GM12878 (cell line): Measurements from ENCODE around the gene BUB1.

Experiments
- BHLHE40 ChIP-seq, 2 experiments: fragments of 450-650 bp in 1 of 2; IDR thresholded peaks; 2 replicates each; pipeline ENCODE4 v1.6.1; 2011 to 2017; ENCODE audit warnings: low read depth in 2 of 2, borderline replicate concordance in 1 of 2, improper control_type of control experiment in 1 of 2, low read length in 1 of 2, mild to moderate bottlenecking in 1 of 2
- CREB1 ChIP-seq: IDR thresholded peaks from 2 replicates; pipeline ENCODE4 v1.6.1; 2012; ENCODE audit warnings: low read depth, mild to moderate bottlenecking, inconsistent platforms
- EP300 ChIP-seq, 2 experiments: fragments of 150-350 bp in 1 of 2; IDR thresholded peaks; 2 replicates each; pipeline ENCODE4 v1.6.1; 2011 to 2012; ENCODE audit warnings: low read depth in 2 of 2, low read length in 2 of 2, borderline replicate concordance in 1 of 2, improper control_type of control experiment in 1 of 2, inconsistent platforms in 1 of 2; ENCODE audit not compliant: control insufficient read depth in 1 of 2
- JUND ChIP-seq: IDR thresholded peaks from 2 replicates; pipeline ENCODE4 v1.6.1; 2012; ENCODE audit warnings: low read depth, mild to moderate bottlenecking, low read length, improper control_type of control experiment, moderate library complexity
- KLF5 ChIP-seq: fragments of 450-650 bp; IDR thresholded peaks from 2 replicates; pipeline ENCODE4 v1.6.1; 2014; ENCODE audit warnings: mild to moderate bottlenecking; ENCODE audit not compliant: partially characterized antibody
- POLR2AphosphoS2 ChIP-seq: IDR thresholded peaks from 2 replicates; pipeline ENCODE4 v1.6.1; 2011; ENCODE audit warnings: low read depth, mild to moderate bottlenecking, low read length, improper control_type of control experiment, moderate library complexity
- RAD21 ChIP-seq: IDR thresholded peaks from 2 replicates; pipeline ENCODE4 v1.6.1; 2011; ENCODE audit warnings: mild to moderate bottlenecking, low read depth, low read length, moderate library complexity; ENCODE audit not compliant: insufficient read depth
- RELA ChIP-seq: fragments of 450-650 bp; IDR thresholded peaks from 2 replicates; pipeline ENCODE4 v1.8.0; 2014; ENCODE audit warnings: borderline replicate concordance; ENCODE audit not compliant: partially characterized antibody
- ZNF24 ChIP-seq: fragments of 450-650 bp; IDR thresholded peaks from 2 replicates; pipeline ENCODE4 v1.6.1; 2017; ENCODE audit warnings: antibody characterized with exemption, mild to moderate bottlenecking
- ZNF274 ChIP-seq: IDR thresholded peaks from one replicate; pipeline ENCODE4 v1.8.0; 2011; ENCODE audit not compliant: insufficient read length, insufficient read depth
- TF ChIP-seq, protein P1 (sequence below), 3 experiments: IDR thresholded peaks in 2 of 3; conservative IDR thresholded peaks in 1 of 3; 2 replicates each; pipeline ENCODE4 v1.5.1; 2011; ENCODE audit warnings: low read depth in 3 of 3, low read length in 3 of 3, mild to moderate bottlenecking in 3 of 3, control low read depth in 2 of 3, moderate library complexity in 2 of 3, inconsistent platforms in 1 of 3, mixed read lengths in 1 of 3; ENCODE audit not compliant: control insufficient read depth in 2 of 3, insufficient read depth in 1 of 3; ENCODE audit errors: extremely low read depth in 1 of 3
- TF ChIP-seq, protein P2 (sequence below): fragments of 450-650 bp; IDR thresholded peaks from 2 replicates; pipeline ENCODE4 v1.6.1; 2016; ENCODE audit warnings: mild to moderate bottlenecking

DNA sequence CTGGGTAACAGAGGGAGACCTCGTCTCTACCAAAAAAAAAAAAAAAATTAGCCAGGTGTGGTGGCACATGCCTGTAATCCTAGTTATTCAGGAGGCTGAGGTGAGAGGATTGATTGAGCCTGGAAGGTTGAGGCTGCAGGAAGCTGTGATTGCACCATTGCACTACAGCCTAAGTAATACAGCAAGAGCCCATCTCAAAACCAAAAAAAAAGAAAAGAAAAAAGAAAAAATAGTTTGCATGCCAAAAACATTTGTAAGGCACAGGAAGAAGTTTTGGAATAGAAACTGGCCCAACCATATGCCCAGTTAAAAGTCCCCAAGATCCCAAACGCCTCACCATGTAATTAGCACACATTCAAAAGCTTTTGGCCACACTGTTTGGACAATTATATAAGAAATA lies 41.1 kb upstream of the BUB1 start:
- TF ChIP-seq RAD21, result no peak
- no peak for TF ChIP-seq CREB1
- TF ChIP-seq, protein P1, sequence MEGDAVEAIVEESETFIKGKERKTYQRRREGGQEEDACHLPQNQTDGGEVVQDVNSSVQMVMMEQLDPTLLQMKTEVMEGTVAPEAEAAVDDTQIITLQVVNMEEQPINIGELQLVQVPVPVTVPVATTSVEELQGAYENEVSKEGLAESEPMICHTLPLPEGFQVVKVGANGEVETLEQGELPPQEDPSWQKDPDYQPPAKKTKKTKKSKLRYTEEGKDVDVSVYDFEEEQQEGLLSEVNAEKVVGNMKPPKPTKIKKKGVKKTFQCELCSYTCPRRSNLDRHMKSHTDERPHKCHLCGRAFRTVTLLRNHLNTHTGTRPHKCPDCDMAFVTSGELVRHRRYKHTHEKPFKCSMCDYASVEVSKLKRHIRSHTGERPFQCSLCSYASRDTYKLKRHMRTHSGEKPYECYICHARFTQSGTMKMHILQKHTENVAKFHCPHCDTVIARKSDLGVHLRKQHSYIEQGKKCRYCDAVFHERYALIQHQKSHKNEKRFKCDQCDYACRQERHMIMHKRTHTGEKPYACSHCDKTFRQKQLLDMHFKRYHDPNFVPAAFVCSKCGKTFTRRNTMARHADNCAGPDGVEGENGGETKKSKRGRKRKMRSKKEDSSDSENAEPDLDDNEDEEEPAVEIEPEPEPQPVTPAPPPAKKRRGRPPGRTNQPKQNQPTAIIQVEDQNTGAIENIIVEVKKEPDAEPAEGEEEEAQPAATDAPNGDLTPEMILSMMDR (IDR thresholded peaks at IDR 0.05 in 2 of 3, conservative IDR thresholded peaks at IDR 0.05 in 1 of 3; ENCODE audit: control insufficient read depth in 2 of 3, extremely low read depth in 1 of 3, insufficient read depth in 1 of 3, low read depth in 3 of 3, low read length in 3 of 3), result no peak
- TF ChIP-seq ZNF274, result no peak
- no peak for TF ChIP-seq POLR2AphosphoS2
- no peak for TF ChIP-seq KLF5
- TF ChIP-seq RELA, result no peak
- no peak for TF ChIP-seq JUND
- TF ChIP-seq EP300 (IDR thresholded peaks at IDR 0.05; ENCODE audit: borderline replicate concordance in 1 of 2, control insufficient read depth in 1 of 2, low read depth in 2 of 2, low read length in 2 of 2), result no peak
- no peak for TF ChIP-seq ZNF24
- TF ChIP-seq, protein P2, sequence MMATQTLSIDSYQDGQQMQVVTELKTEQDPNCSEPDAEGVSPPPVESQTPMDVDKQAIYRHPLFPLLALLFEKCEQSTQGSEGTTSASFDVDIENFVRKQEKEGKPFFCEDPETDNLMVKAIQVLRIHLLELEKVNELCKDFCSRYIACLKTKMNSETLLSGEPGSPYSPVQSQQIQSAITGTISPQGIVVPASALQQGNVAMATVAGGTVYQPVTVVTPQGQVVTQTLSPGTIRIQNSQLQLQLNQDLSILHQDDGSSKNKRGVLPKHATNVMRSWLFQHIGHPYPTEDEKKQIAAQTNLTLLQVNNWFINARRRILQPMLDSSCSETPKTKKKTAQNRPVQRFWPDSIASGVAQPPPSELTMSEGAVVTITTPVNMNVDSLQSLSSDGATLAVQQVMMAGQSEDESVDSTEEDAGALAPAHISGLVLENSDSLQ, result no peak
- TF ChIP-seq BHLHE40 (IDR thresholded peaks at IDR 0.05; ENCODE audit: borderline replicate concordance in 1 of 2, low read depth in 2 of 2, low read length in 1 of 2), result no peak
